ENCODE data around the gene IER3.

The IER3 gene, protein sequence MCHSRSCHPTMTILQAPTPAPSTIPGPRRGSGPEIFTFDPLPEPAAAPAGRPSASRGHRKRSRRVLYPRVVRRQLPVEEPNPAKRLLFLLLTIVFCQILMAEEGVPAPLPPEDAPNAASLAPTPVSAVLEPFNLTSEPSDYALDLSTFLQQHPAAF

DNA sequence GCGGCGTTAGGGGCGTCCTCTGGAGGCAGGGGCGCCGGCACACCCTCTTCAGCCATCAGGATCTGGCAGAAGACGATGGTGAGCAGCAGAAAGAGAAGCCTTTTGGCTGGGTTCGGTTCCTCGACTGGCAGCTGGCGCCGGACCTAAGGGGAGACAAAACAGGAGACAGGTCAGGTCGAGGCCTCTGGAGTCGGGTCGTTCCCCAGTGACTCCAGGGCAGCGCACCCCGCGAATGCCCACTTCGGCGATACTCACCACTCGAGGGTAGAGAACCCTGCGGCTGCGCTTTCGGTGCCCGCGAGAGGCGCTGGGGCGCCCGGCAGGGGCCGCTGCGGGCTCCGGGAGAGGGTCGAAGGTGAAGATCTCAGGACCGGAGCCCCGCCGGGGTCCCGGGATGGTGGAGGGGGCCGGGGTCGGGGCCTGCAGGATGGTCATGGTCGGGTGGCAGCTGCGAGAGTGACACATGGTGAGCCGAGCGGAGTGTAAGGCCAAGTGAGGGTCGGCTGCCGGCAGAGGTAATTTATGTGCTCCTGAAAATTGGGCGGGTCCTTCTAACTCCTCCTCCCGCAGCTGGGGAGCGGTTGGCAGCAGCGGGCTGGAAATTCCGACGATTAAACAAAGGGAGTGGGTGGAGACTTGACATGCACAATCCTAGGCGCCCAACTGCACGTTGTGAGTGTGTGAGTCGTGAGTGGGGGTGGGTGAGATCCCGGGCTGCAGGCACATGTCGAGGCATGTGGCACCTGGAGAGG lies at the start of gene IER3:
Gene IER3, minus strand, starts transcription at position 494 of the 752 bp plus-strand sequence. Its CDS starts 29 bp downstream, at position 465.
- H3K27me3 Mint-ChIP-seq, result peaks cover 7% of the 10 kb centered on the region
- DNase-seq, result peak; percentile 82
- H3K9me3 Mint-ChIP-seq, result no peaks in the 10 kb centered on the region
- peak within 1 kb of the TSS; percentile 95 for H3K27ac Mint-ChIP-seq
- peak within 1 kb of the TSS; percentile 92 for H3K4me3 Mint-ChIP-seq
- H3K4me1 Mint-ChIP-seq, result peaks cover 70% of the 10 kb centered on the region
- CTCF ChIA-PET, result interaction anchor here (0.6 to 2.6 kb wide), 14 partner anchors 13 to 141 kb away, joined by 3 to 9 read pairs (median 5); partner anchors contain the start of gene DDR1
- H3K36me3 Mint-ChIP-seq, result peaks cover 33% of the 10 kb centered on the region

DNA sequence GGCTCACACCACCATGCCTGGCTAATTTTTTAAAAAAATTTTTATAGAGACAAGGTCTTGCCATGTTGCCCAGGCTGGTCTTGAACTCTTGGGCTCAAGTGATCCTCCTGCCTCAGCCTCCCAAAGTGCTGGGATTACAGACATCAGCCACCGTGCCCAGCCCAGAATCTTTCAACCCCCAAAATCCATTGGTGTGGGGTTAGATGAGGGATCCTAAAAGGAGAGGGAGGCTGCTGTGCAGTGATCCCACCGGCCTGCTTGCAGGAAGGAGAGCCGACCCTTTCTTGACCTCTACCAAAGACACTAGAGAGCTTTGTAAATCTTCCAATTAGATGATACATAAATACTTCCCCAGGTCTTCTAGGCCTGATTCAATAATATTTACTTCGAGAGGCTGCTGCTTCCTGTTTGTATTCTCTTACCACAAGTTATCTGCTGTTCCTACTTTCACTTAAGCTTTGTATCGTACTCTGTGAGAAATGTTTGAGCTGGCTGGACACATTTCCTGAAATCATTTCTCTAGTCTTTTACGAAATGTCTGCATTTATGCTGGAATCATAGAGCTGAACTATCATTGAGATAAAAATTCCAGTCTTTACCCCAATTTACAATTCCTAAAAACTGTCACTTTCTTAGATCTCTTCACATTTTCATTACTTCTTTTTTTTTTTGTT lies 49.3 kb upstream of the IER3 start:
- CTCF ChIA-PET, result interaction anchor here (0.6 to 1.8 kb wide), 7 partner anchors 17 to 311 kb away, joined by 3 to 7 read pairs (median 3); partner anchors contain the start of genes FLOT1 and IER3
- peak overlapping the region; percentile 98 for H3K27ac Mint-ChIP-seq

DNA sequence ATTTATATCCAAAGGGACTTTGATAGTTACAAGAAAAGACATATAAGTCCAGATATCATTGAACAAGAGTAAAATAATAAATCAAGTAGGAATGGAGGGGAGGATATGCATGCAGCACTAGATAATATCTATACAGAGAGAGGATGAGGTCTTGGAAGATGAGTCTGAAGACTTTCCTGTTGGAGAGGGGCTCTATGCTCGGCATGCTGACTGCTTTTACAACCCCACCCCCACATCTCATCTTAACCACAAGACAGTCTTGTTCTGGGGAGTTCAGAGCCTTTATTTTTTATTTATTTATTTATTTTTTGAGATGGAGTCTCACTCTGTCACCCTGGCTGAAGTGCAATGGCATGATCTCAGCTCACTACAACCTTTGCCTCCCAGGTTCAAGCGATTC lies 48.4 kb upstream of the IER3 start:
- Mint-ChIP-seq H3K4me1 (peaks cover 73% of the 10 kb centered on the region), H3K27ac (peak overlapping the region; percentile 98), H3K27me3 (peaks cover 8% of the 10 kb centered on the region), H3K36me3 (peaks cover 10% of the 10 kb centered on the region), H3K4me3 (no peak overlapping the region), H3K9me3 (peaks cover 2% of the 10 kb centered on the region)
- CTCF ChIA-PET, result interaction anchor here (1.0 to 1.6 kb wide), 3 partner anchors 20 to 35 kb away, joined by 3 read pairs; no protein-coding TSS in a partner anchor
- DNase-seq, result no peak

More for the DNA sequence above, 49.3 kb upstream of the IER3 start:
- peak; percentile 29 for DNase-seq
- peaks cover 11% of the 10 kb centered on the region for H3K36me3 Mint-ChIP-seq
- peaks cover 64% of the 10 kb centered on the region for H3K4me1 Mint-ChIP-seq
- H3K9me3 Mint-ChIP-seq, result no peaks in the 10 kb centered on the region
- peak overlapping the region; percentile 39 for H3K4me3 Mint-ChIP-seq
- H3K27me3 Mint-ChIP-seq, result peaks cover 11% of the 10 kb centered on the region

DNA sequence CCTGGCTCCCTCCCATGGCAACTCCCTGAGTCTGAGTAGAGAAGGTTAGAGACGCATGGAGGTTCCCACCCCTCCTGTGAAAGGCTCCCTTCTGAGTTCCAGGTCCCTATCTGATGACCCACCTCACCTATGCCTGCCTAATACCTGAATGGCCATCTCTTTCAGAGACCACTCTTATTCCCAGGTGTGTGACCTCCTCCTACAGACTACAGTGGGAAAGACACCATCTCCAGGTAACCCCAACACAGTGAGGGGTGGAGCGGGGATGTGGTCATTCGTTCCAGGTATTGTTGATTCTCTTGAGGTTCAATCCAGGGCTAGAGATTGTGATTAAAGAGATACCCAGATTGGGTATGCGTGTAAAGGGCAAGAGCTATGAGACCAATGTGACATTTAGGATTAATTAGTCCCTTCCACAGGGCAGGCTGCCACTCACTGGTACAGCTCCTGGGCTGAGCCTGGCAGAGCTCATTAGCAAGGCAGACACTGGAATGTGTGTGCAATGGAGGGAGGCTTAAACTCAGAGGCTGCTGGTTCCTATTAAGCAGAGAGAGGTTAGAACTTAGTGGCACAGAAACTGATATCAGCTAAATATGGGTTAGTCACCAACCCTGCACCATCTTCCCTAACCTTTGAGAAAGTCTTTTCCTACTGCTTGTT lies 46.5 kb upstream of the IER3 start:
- no peak overlapping the region for H3K27ac Mint-ChIP-seq

DNA sequence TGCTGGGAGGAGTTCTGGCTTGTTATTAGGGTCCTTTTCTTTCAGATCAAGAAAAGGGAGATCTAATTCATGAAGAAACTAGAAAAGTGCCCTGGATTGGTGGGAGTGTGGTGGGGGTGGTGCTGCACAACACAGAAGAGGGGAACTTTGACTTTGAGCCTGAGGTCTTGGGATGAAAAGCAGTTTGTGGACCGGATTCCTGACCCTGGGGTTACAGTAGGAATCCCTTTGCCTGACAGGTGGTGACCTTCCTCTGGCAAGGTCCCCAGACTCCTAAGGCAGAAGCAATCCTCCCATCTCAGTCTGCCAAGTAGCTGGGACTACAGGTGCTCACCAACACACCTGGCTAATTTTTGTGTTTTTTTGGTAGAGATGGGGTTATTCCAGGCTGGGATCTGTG lies 45.3 kb upstream of the IER3 start:
- CTCF ChIA-PET, result no interaction called here
- Mint-ChIP-seq H3K27ac (peak overlapping the region; percentile 52), H3K4me1 (peaks cover 85% of the 10 kb centered on the region)

More for the DNA sequence above, 46.5 kb upstream of the IER3 start:
- peaks cover 7% of the 10 kb centered on the region for H3K9me3 Mint-ChIP-seq
- no peak overlapping the region for H3K4me3 Mint-ChIP-seq
- H3K36me3 Mint-ChIP-seq, result peaks cover 11% of the 10 kb centered on the region
- peaks cover 86% of the 10 kb centered on the region for H3K4me1 Mint-ChIP-seq
- peaks cover 4% of the 10 kb centered on the region for H3K27me3 Mint-ChIP-seq
- no peak for DNase-seq
- CTCF ChIA-PET, result interaction anchor here (0.6 to 1.2 kb wide), 2 partner anchors 14 to 32 kb away, joined by 3 read pairs; no protein-coding TSS in a partner anchor

DNA sequence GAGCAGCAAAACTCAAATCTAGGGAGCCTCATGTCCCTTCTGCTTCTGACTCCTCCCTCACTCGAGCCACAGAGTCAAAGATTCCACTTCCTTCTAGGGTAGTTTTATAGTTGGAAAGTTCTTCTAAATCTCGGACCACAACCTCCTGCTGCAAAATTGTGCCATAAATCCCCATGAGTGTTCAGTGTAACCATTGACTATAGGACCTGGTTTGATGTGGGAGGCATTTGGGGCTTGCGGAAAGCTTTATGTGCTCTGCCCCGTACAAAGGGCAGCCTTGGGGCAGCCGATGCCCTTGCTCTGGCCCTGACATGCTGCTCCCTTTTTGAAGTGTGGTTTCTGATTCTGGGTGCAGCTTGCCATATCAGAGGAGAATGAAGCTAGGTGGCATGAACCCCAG lies 43.6 kb upstream of the IER3 start:
- peaks cover 7% of the 10 kb centered on the region for H3K9me3 Mint-ChIP-seq
- peak; percentile 42 for DNase-seq
- H3K27me3 Mint-ChIP-seq, result peaks cover 4% of the 10 kb centered on the region
- H3K4me1 Mint-ChIP-seq, result peaks cover 71% of the 10 kb centered on the region
- H3K27ac Mint-ChIP-seq, result peak overlapping the region; percentile 73
- peak overlapping the region; percentile 20 for H3K4me3 Mint-ChIP-seq
- peaks cover 8% of the 10 kb centered on the region for H3K36me3 Mint-ChIP-seq
- CTCF ChIA-PET, result interaction anchor here (1.3 to 1.8 kb wide), 4 partner anchors 19 to 50 kb away, joined by 3 to 9 read pairs (median 6); partner anchors contain the start of gene IER3

More for the DNA sequence above, 45.3 kb upstream of the IER3 start:
- peaks cover 4% of the 10 kb centered on the region for H3K27me3 Mint-ChIP-seq
- peaks cover 7% of the 10 kb centered on the region for H3K9me3 Mint-ChIP-seq
- H3K36me3 Mint-ChIP-seq, result peaks cover 8% of the 10 kb centered on the region
- DNase-seq, result no peak
- no peak overlapping the region for H3K4me3 Mint-ChIP-seq

DNA sequence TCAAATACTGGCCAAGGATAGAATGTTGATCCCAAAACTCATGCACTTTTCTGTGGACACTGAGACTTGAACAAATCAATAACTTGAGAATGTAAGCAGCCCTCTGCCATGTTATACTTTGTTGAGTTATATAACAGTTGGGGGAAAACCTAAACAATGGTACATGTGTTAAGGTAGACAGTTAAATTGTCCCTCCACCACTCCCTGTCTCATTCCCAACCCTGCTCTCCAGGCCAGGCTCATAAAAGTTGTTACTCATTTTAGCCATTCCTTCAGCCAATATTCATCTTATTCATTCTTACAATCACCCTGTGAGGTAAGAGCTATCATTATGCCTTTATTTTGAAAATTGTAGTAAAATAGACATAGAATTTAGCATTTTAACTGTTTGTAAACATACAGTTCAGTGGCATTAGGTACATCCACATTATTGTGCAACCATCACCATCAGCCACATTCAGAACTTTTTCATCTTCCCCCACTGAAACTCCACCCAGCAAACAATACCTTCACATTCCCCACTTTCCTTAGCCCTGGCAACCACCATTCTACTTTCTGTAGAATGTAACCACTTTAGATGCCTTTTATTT lies 38.2 kb upstream of the IER3 start:
- H3K36me3 Mint-ChIP-seq, result peaks cover 9% of the 10 kb centered on the region
- CTCF ChIA-PET, result no interaction called here
- H3K27me3 Mint-ChIP-seq, result peaks cover 20% of the 10 kb centered on the region
- no peak overlapping the region for H3K27ac Mint-ChIP-seq
- H3K4me3 Mint-ChIP-seq, result no peak overlapping the region
- DNase-seq, result no peak
- H3K4me1 Mint-ChIP-seq, result peaks cover 76% of the 10 kb centered on the region
- peaks cover 5% of the 10 kb centered on the region for H3K9me3 Mint-ChIP-seq

DNA sequence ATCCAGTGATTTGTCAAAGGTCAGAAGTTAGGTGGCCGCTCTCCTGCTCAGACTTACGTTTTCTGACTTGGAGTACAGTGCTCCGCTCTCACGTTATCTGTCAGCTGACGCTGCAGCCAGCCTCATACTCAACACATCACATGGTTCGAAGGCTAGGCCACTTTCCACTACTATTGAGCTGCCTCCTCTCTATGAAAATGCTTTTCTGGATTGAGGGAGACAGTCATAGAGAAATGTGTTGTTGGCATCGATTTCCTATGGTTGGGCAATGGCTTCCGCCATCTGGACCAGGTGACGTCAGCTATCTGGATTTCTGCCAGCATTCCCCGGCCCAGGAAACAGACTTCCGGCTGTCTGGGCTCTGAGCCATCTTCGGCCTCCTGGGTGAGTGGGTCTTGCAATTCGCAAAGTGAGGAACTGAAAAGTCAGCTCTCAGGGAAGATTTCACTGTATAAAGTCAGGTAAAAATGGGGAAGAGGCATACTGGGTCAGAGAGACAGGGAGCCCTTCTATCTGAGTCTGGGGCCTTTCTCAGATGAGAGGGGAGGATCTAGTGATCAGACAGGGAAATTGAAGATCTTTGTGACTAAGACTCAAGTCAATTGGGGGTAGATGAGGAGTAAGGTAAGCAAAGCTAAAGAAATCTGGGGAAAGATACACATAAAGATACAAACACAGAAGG lies 37.5 kb upstream of the IER3 start:
- peaks cover 9% of the 10 kb centered on the region for H3K36me3 Mint-ChIP-seq
- no peak overlapping the region for H3K27ac Mint-ChIP-seq
- peaks cover 20% of the 10 kb centered on the region for H3K27me3 Mint-ChIP-seq
- no peak for DNase-seq
- H3K4me1 Mint-ChIP-seq, result peaks cover 78% of the 10 kb centered on the region
- CTCF ChIA-PET, result no interaction called here
- no peak overlapping the region for H3K4me3 Mint-ChIP-seq
- peaks cover 4% of the 10 kb centered on the region for H3K9me3 Mint-ChIP-seq

DNA sequence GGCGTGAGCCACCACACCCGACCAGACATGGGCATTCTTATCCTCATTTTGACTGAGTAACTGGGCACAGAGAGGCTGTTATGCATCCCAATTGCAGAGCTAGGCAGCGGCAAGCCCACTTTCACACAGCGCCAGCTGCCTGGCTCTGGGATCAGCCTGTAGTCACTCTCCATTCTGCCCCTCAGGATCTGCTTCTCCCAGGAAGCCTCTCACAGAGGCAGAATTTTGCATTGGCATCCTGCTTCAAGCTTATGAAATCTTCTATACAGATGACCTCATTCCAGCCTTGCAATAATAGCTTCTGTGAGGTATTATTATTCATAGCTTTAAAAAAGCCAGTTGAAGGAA lies 37.0 kb upstream of the IER3 start:
- no peak overlapping the region for H3K4me3 Mint-ChIP-seq
- peaks cover 20% of the 10 kb centered on the region for H3K27me3 Mint-ChIP-seq
- no peaks in the 10 kb centered on the region for H3K9me3 Mint-ChIP-seq
- CTCF ChIA-PET, result no interaction called here
- H3K4me1 Mint-ChIP-seq, result peaks cover 78% of the 10 kb centered on the region
- DNase-seq, result no peak
- H3K36me3 Mint-ChIP-seq, result peaks cover 5% of the 10 kb centered on the region
- no peak overlapping the region for H3K27ac Mint-ChIP-seq

DNA sequence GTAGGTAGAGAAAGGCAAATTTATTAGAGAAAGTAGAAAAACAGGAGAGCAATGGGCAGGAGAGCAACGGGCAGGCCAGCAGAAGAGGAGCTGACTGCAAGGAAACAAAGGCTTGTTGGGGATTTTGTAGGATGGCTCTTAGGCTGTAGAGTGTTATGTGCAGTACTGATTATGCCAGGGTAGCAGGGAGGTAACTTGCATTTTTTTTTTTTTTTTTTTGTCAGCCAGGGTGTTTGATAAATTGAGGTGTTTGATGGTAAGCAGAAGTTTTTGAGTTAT lies 36.2 kb upstream of the IER3 start:
- no peak overlapping the region for H3K27ac Mint-ChIP-seq
- DNase-seq, result no peak
- H3K9me3 Mint-ChIP-seq, result no peaks in the 10 kb centered on the region
- H3K4me3 Mint-ChIP-seq, result no peak overlapping the region
- peaks cover 73% of the 10 kb centered on the region for H3K4me1 Mint-ChIP-seq
- peaks cover 20% of the 10 kb centered on the region for H3K27me3 Mint-ChIP-seq
- CTCF ChIA-PET, result no interaction called here
- H3K36me3 Mint-ChIP-seq, result peaks cover 5% of the 10 kb centered on the region

DNA sequence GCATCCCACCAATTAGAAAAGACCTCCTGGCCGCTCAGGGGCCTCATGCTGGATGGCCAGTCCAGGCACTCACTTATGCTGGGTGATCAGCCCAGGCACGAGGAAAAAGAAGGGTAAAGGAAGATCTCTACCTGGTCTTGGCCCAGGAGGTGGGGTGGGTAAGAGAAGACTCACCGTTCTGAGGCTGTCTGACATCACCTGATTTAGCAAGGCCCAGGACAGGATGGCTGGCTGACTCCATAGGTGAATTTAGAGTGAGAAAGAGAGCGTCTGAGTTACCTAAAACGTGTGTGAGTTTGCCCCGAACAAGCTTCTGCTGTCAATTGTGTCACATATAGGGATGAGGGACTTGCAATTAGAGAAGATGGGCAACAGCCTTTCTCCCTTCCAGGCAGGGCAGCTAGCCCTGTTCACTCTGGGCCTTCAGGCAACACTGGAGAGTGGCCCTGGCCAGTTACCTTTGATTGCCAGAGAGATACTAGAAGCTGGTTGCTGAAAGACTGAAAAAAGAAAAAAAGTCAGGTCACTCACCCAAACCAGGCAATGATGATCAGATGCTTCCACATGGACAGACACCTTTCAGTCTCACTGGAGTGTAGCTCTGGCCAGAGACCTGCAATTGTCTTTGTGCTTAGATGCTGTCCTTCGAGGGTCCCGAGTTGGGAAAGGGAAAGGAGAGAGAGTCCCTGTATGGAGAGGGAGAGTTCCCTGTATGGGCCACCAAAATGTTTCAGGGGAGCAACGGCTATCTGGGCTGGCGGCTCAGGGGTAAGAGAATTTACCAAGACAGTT lies 35.7 kb upstream of the IER3 start:
- Mint-ChIP-seq H3K4me3 (no peak overlapping the region), H3K27ac (no peak overlapping the region), H3K4me1 (peaks cover 69% of the 10 kb centered on the region), H3K27me3 (peaks cover 20% of the 10 kb centered on the region), H3K9me3 (no peaks in the 10 kb centered on the region), H3K36me3 (peaks cover 5% of the 10 kb centered on the region)
- CTCF ChIA-PET, result no interaction called here
- no peak for DNase-seq

DNA sequence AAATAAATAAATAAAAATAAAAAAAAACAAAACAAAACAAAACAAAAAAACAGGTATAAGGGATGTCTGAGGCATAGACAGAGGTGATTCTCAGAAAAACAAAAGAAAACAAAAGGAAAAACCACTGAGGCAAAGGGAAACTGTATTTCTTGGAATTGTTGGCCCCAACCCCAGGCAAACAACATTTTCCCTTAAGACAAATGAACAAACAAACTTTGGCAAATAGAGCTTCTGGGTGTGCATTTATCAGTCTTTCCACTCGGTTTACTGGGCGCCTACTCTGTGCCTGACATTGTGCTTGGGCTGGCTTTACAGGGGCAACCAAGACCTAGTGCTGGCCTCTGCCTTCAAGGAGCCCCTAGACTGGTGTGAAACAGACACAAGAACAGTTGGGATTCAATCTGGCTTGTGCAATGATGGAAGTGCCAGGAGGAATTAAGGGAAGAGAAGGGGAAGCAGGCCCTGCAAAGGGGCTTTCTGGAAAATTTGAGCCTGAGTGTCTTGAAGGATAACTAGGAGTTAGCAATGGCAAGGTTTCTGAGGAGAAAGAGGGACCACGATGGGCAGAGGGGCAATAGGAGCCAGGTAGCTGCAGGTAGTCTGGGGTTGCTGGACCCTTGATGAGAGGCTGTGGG lies 33.8 kb upstream of the IER3 start:
- Mint-ChIP-seq H3K4me3 (no peak overlapping the region), H3K36me3 (peaks cover 5% of the 10 kb centered on the region), H3K27ac (peak overlapping the region; percentile 60), H3K27me3 (peaks cover 20% of the 10 kb centered on the region), H3K4me1 (peaks cover 77% of the 10 kb centered on the region), H3K9me3 (no peaks in the 10 kb centered on the region)
- DNase-seq, result no peak
- CTCF ChIA-PET, result no interaction called here
